DOHH2 (cell line): Measurements from ENCODE around the gene MCC.

Experiments
- H3F3A ChIP-seq: fragments of 200-600 bp; sonication (generic), shearing (Covaris generic); 2 replicates; pipeline ENCODE4 v1.6.0; 2016; ENCODE audit warnings: antibody characterized with exemption, mild to moderate bottlenecking; ENCODE audit not compliant: control insufficient read depth, insufficient read depth
- H3K27ac ChIP-seq: fragments of 200-600 bp; sonication (generic); 2 replicates; pipeline ENCODE4 v1.5.1; 2014; ENCODE audit warnings: low read depth, mild to moderate bottlenecking, low read length, moderate library complexity
- H3K27me3 ChIP-seq: fragments of 200-600 bp; sonication (generic); 2 replicates; pipeline ENCODE4 v1.6.1; 2014; ENCODE audit warnings: mild to moderate bottlenecking, low read length, mixed read lengths; ENCODE audit not compliant: control insufficient read depth
- H3K36me3 ChIP-seq: fragments of 200-600 bp; sonication (generic); 2 replicates; pipeline ENCODE4 v1.6.1; 2014; ENCODE audit warnings: mild to moderate bottlenecking, low read length, moderate library complexity, mixed read lengths; ENCODE audit not compliant: control insufficient read depth
- H3K4me1 ChIP-seq: fragments of 200-600 bp; sonication (generic); 2 replicates; pipeline ENCODE4 v1.6.1; 2014; ENCODE audit warnings: mild to moderate bottlenecking, low read length, mixed read lengths; ENCODE audit not compliant: control insufficient read depth
- H3K4me2 ChIP-seq: fragments of 200-600 bp; sonication (generic); 2 replicates; pipeline ENCODE4 v1.6.0; 2014; ENCODE audit warnings: mild to moderate bottlenecking, low read length, moderate library complexity
- H3K4me3 ChIP-seq: fragments of 200-600 bp; sonication (generic); 2 replicates; pipeline ENCODE4 v1.5.1; 2014; ENCODE audit warnings: mild to moderate bottlenecking, low read length, mixed read lengths
- H3K79me2 ChIP-seq: fragments of 200-600 bp; sonication (generic); 2 replicates; pipeline ENCODE4 v1.6.1; 2014; ENCODE audit warnings: mild to moderate bottlenecking, low read length, mixed read lengths; ENCODE audit not compliant: control insufficient read depth
- H3K9me2 ChIP-seq: fragments of 200-600 bp; sonication (generic); replicated peaks from 2 replicates; pipeline ENCODE4 v1.6.1; 2014; ENCODE audit warnings: mild to moderate bottlenecking, low read length, mixed read lengths; ENCODE audit not compliant: control insufficient read depth
- H3K9me3 ChIP-seq: fragments of 200-600 bp; sonication (generic); 2 replicates; pipeline ENCODE4 v1.6.1; 2014; ENCODE audit warnings: antibody characterized with exemption, low read length, mixed read lengths; ENCODE audit not compliant: control insufficient read depth, insufficient read depth
- H4K20me1 ChIP-seq: fragments of 200-600 bp; sonication (generic); 2 replicates; pipeline ENCODE4 v1.6.0; 2014; ENCODE audit warnings: low read depth, mild to moderate bottlenecking, antibody characterized with exemption, low read length, moderate library complexity; ENCODE audit not compliant: control insufficient read depth, insufficient read depth
- EZH2phosphoT487 ChIP-seq: fragments of 200-600 bp; sonication (generic); IDR thresholded peaks from 2 replicates; pipeline ENCODE4 v1.6.1; 2017; ENCODE audit warnings: borderline replicate concordance, mild to moderate bottlenecking, antibody characterized with exemption, low read length, moderate library complexity, mixed read lengths
- TF ChIP-seq, protein P1 (sequence below): fragments of 200-600 bp; sonication (generic); IDR thresholded peaks from one replicate; pipeline ENCODE4 v1.5.1; 2014; ENCODE audit warnings: antibody characterized with exemption, mild to moderate bottlenecking, low read depth, low read length; ENCODE audit not compliant: poor library complexity, severe bottlenecking

Gene MCC

DNA sequence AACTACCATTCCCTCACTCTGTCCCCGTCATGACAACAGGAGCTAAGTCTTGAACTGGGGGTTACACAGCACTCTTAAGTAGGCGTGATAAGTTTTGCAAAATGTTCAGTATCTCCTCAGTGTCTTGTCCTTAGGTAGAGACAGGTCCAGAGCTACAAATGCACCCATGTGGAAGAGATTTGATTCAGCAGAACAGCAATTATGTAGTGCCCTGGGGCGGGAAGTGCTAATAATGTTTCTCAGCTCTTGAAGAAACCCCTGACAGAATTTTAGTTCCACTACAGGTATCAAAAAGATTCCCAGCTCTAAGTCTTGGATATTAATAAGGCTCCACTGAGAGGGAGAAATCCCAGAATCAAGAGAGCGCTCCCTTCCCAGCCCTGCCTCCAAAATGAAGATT, 462.0 kb downstream of the MCC start:
- peaks cover 3% of the 10 kb centered on the region; the same call in 1 of the 2 replicates for H4K20me1 ChIP-seq
- H3K27me3 ChIP-seq: no peaks in the 10 kb centered on the region
- H3K27ac ChIP-seq: no peak overlapping the region
- peaks cover 13% of the 10 kb centered on the region for H3K36me3 ChIP-seq
- no peaks in the 10 kb centered on the region for H3K9me3 ChIP-seq
- H3K79me2 ChIP-seq: no peaks in the 10 kb centered on the region
- TF ChIP-seq, protein P1, sequence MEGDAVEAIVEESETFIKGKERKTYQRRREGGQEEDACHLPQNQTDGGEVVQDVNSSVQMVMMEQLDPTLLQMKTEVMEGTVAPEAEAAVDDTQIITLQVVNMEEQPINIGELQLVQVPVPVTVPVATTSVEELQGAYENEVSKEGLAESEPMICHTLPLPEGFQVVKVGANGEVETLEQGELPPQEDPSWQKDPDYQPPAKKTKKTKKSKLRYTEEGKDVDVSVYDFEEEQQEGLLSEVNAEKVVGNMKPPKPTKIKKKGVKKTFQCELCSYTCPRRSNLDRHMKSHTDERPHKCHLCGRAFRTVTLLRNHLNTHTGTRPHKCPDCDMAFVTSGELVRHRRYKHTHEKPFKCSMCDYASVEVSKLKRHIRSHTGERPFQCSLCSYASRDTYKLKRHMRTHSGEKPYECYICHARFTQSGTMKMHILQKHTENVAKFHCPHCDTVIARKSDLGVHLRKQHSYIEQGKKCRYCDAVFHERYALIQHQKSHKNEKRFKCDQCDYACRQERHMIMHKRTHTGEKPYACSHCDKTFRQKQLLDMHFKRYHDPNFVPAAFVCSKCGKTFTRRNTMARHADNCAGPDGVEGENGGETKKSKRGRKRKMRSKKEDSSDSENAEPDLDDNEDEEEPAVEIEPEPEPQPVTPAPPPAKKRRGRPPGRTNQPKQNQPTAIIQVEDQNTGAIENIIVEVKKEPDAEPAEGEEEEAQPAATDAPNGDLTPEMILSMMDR: no peak
- no peak for TF ChIP-seq EZH2phosphoT487
- no peaks in the 10 kb centered on the region for H3K9me2 ChIP-seq
- H3K4me2 ChIP-seq: no peak overlapping the region
- H3F3A ChIP-seq: peaks cover 6% of the 10 kb centered on the region
- no peak overlapping the region for H3K4me3 ChIP-seq
- peaks cover 22% of the 10 kb centered on the region for H3K4me1 ChIP-seq

DNA sequence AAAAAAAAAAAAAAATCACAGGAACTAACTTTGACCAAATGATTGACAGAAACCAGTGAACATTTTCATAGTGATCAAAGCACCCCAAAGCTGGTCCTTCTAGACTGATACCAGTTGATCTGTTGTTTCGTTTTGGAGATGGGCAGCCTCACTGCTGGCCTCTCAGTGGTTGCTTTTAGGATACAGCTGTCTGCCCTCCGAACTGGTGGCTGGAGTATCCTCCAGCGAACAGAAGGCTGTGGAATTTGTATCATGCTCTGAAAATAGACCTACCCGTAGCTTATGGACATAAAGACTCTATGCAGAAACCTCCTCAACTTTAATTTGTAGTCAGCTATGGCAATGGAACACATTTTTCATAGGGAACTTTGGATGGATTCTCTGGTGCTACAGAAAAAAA, 462.7 kb downstream of the MCC start:
- Histone ChIP-seq H3K27me3 (no peaks in the 10 kb centered on the region), H3K4me3 (no peak overlapping the region), H3K79me2 (no peaks in the 10 kb centered on the region), H3K9me2 (no peaks in the 10 kb centered on the region), H3K9me3 (no peaks in the 10 kb centered on the region), H3K4me1 (peaks cover 29% of the 10 kb centered on the region), H3K36me3 (peaks cover 18% of the 10 kb centered on the region), H4K20me1 (peaks cover 3% of the 10 kb centered on the region; the same call in 1 of the 2 replicates), H3K27ac (no peak overlapping the region), H3F3A (peaks cover 6% of the 10 kb centered on the region), H3K4me2 (no peak overlapping the region)
- TF ChIP-seq, protein P1: no peak
- no peak for TF ChIP-seq EZH2phosphoT487

DNA sequence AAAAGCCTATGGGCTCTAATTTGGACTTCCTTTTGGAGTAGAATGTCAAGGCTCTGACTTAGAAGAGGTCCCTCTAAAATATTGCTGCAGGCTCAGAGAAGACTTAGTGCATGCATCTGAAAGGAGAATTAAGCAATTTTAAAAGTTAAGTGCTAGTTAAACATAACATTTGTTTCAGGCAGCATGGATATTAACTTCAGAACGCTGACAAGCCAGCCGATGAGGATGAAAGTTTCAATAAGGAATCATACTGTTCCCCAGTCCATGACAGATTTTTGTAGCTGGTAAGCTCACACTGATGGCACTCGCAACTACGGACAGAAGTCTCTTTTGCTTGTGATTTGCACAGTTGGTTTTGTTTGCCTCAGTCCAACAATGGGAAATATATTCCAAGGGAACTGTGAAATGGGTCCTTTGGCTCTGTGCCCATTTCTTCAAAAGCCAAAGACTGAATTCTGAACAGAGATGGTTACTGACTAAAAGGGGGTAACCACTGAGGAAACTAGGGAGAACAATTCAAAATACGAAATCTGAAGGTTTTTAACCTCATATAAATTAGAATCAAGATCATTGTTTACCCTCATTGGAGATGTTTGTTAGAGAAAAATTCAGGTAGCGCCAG, 464.1 kb downstream of the MCC start:
- no peak overlapping the region for H3K27ac ChIP-seq

More for the DNA sequence above, 464.1 kb downstream of the MCC start:
- Histone ChIP-seq H3K4me2 (no peak overlapping the region), H3K9me2 (no peaks in the 10 kb centered on the region), H4K20me1 (peaks cover 3% of the 10 kb centered on the region; the same call in 1 of the 2 replicates), H3K36me3 (peaks cover 30% of the 10 kb centered on the region), H3F3A (peaks cover 6% of the 10 kb centered on the region), H3K9me3 (no peaks in the 10 kb centered on the region), H3K4me1 (peaks cover 39% of the 10 kb centered on the region), H3K79me2 (no peaks in the 10 kb centered on the region), H3K27me3 (no peaks in the 10 kb centered on the region), H3K4me3 (no peak overlapping the region)
- TF ChIP-seq, protein P1: no peak
- TF ChIP-seq EZH2phosphoT487: no peak
